GM20000 (cell line): ENCODE measurements around the gene NBDY.
"Not testable (repeated sequence)": the region's sequence is repeated elsewhere in the genome, so short reads cannot be mapped to it uniquely, and the experiment has no call there.

ENCODE experiments used
- DNase-seq: peaks from one replicate; pipeline ENCODE4 v3.0.0; 2012; ENCODE audit warnings: low spot score
- CTCF ChIP-seq: IDR thresholded peaks from 2 replicates; pipeline ENCODE4 v1.5.1; 2012; ENCODE audit warnings: mild to moderate bottlenecking, control low read depth; ENCODE audit errors: extremely low read depth, missing control alignments

Gene NBDY, protein sequence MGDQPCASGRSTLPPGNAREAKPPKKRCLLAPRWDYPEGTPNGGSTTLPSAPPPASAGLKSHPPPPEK

DNA sequence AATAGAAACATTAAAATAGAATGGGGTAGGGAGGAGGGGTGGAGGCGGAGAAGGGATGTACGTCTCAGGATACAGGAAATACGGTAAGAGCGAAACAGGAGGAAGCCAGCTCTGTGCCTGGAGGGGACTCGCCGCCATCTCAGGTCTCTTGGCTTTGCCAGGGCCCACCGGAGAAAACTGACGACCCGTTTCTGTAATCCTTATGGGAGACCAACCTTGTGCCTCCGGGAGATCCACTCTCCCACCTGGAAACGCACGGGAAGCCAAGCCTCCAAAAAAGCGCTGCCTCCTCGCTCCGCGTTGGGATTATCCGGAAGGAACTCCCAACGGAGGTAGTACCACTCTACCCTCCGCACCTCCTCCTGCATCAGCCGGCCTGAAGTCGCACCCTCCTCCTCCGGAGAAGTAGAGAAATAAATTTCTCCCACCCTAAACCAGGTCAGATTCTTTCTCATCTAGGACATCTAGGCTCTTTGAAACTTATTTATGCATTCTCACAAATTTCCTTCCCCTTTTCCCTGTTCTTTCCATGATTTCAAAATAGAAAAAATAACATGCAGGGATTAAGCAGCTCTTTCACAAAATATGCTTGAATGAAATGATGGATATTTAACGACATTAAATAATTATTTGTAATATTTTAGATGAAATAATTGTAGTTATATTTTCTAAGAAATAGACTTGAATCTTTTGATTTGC, at the start of gene NBDY:
NBDY (plus strand) TSS at position 92 of the 699 bp plus-strand sequence; CDS start at position 203, 111 bp downstream.
- no peak for TF ChIP-seq CTCF
- peak; percentile 10 for DNase-seq

DNA sequence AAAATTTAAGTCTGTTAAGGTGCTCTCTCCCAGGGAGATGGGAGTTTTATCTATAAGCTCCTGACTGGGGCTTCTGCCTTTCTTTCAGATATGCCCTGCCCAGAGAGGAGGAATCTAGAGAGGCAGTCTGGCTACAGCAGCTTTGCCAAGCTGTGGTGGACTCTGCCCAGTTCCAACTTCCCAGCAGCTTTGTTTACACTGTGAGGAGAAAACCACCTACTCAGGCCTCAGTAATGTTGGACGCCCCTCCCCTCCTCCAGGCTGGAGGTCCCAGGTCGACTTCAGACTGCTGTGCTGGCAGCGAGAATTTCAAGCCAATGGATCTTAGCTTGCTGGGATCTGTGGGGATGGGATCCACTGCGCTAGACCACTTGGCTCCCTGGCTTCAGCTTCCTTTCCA, 24.5 kb upstream of the NBDY start:
- DNase-seq, result not testable (repeated sequence)

DNA sequence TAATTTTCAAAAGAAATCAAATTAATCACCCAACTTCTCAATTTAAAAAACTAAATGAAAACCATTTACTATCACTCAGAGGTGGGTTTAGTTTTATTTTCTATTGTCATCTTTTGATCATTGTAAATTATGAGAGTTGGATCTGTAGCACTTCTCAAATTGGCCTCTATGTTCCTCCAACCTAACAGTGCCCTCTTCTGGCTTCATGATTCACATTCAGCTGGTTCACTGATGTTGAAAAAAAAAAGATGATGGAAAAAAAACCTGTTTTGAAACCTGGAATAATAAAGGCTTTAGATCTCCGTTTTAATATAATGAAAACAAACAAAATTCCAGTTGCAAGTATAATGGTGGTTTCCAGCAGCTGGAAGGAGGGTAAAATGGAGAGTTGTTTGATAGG, 2.4 kb upstream of the NBDY start:
- DNase-seq, result peak; percentile 14
- peak; percentile 27 for TF ChIP-seq CTCF

DNA sequence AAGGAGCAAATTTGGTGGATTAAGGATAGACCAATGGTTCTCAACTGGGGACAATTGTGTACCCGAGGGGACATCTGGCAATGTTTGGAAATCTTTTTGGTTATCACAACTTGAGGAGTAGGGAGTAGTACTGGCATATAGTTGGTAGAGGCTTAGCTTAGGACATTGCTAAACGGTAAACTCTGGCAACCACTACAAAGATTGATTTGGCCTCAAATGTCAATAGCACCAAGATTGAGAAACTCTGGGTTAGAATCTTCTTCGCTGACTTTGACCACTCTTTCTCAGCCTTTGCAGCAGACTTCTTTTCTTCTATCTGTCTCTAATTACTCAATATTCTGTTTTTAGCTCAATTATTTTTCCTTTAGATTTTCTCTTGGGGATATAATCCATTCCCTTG, 1.5 kb upstream of the NBDY start:
- no peak for TF ChIP-seq CTCF
- no peak for DNase-seq

- TF ChIP-seq CTCF, result no peak
- DNase-seq, result peak; percentile 1
Observed at GRCh38 chrX:56728321-56728720, 722 bp upstream of the NBDY start.

- no peak for TF ChIP-seq CTCF
- DNase-seq, result peak; percentile 0
Observed at GRCh38 chrX:56728752-56729151, 291 bp upstream of the NBDY start.

DNA sequence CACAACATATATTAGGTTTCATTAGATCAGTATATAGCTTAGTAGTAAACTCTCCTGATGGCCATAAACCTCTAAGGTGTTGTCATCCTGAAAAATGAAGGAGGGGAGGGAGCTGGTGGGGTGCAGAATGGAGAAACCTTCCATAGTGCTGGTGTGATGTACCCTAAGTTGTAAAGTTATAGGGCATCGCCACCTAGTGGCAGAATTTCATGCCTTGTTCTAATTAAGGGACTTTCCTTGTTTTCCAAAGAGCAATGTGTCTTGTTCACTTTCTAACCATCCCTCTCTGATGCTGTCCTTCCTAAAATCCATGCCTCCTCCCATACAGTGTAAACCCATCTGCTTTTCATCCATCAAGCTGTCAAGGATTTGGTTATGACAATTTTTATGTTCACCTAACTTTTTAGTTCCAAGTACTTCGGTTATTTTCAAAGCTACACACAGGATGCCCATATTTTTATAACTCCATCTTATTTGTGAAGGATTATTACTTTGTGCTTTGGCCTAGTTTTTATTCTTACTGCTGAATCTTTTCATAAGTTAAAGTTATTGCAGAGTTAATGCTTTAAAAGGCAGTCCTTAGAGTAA, 4.5 kb downstream of the NBDY start:
- peak; percentile 24 for TF ChIP-seq CTCF
- DNase-seq, result peak; percentile 10

DNA sequence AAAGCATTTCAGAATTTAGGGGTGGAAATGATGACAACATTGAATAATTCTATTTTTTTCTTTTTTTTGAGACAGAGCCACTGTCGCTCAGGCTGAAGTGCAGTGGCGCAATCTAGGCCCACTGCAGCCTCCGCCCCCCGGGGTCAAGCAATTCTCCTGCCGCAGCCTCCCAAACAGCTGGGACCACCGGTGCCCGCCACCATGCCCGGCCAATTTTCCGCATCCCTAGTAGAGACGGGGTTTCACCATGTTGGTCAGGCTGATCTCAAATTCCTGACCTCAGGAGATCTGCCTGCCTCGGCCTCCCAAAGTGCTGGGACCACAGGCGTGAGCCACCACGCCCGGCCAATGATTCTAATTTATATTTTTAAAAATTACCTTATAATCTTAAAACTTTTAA, 7.2 kb downstream of the NBDY start:
- TF ChIP-seq CTCF, result no peak
- DNase-seq, result no peak
